Stimulated activated CD8-positive, alpha-beta memory T cell treated with anti-CD3 and anti-CD28 coated beads, Interleukin-12 subunit alpha, Interleukin-12 subunit beta, amount 100 ng/mL, for 24 hours (primary cell): ENCODE measurements around the gene PACRG.

ENCODE experiments used
- DNase-seq: peaks from one replicate; pipeline ENCODE4 v3.0.0-alpha.2; 2020; ENCODE audit errors: extremely low read depth

Gene PACRG

GRCh38 chr6:163287626-163288025, 559.9 kb downstream of the PACRG start:
- no peak for DNase-seq

- DNase-seq: no peak
Observed at GRCh38 chr6:163288066-163288465, 560.3 kb downstream of the PACRG start.

- no peak for DNase-seq
Observed at GRCh38 chr6:163288915-163289314, 561.1 kb downstream of the PACRG start.

- no peak for DNase-seq
Observed at GRCh38 chr6:163289447-163289846, 561.7 kb downstream of the PACRG start.

- no peak for DNase-seq
Observed at GRCh38 chr6:163290545-163291274, 562.9 kb downstream of the PACRG start.

GRCh38 chr6:163291622-163292021, 563.8 kb downstream of the PACRG start:
- no peak for DNase-seq

- no peak for DNase-seq
Observed at GRCh38 chr6:163293286-163293685, 565.5 kb downstream of the PACRG start.

- no peak for DNase-seq
Observed at GRCh38 chr6:163294734-163295133, 567.0 kb downstream of the PACRG start.

- no peak for DNase-seq
Observed at GRCh38 chr6:163296835-163297519, 569.2 kb downstream of the PACRG start.

- DNase-seq: no peak
Observed at GRCh38 chr6:163298079-163298830, 570.5 kb downstream of the PACRG start.

GRCh38 chr6:163300838-163301237, 573.1 kb downstream of the PACRG start:
- DNase-seq: no peak

- DNase-seq: no peak
Observed at GRCh38 chr6:163301726-163302635, 574.2 kb downstream of the PACRG start.

GRCh38 chr6:163302747-163303146, 575.0 kb downstream of the PACRG start:
- no peak for DNase-seq

- DNase-seq: no peak
Observed at GRCh38 chr6:163306000-163306399, 578.2 kb downstream of the PACRG start.

GRCh38 chr6:163308629-163309440, 581.1 kb downstream of the PACRG start:
- DNase-seq: no peak

GRCh38 chr6:163309491-163310026, 581.8 kb downstream of the PACRG start:
- no peak for DNase-seq

GRCh38 chr6:163310096-163310972, 582.6 kb downstream of the PACRG start:
- DNase-seq: no peak

GRCh38 chr6:163310973-163311383, 583.2 kb downstream of the PACRG start:
- no peak for DNase-seq

GRCh38 chr6:163311830-163312229, 584.1 kb downstream of the PACRG start:
- no peak for DNase-seq
